Coronary artery (tissue), 2 donors: ENCODE measurements around the gene BSPRY.

ENCODE experiments used
- DNase-seq: peaks from one replicate; pipeline ENCODE4 v3.0.0-alpha.2; 2017; ENCODE audit warnings: low spot score
- H3K27ac ChIP-seq, 2 donors: fragments of 200-600 bp; sonication (generic); one replicate each; pipeline ENCODE4 v1.5.1; 2016 to 2019
- H3K4me3 ChIP-seq: fragments of 200-600 bp; sonication (generic); 2 replicates; pipeline ENCODE4 v1.5.1; 2016; ENCODE audit warnings: mild to moderate bottlenecking, moderate library complexity
- TF ChIP-seq, protein P1 (sequence below): fragments of 200-600 bp; sonication (generic); IDR thresholded peaks from one replicate; pipeline ENCODE4 v1.5.1; 2019; ENCODE audit warnings: antibody characterized with exemption

Gene BSPRY

DNA sequence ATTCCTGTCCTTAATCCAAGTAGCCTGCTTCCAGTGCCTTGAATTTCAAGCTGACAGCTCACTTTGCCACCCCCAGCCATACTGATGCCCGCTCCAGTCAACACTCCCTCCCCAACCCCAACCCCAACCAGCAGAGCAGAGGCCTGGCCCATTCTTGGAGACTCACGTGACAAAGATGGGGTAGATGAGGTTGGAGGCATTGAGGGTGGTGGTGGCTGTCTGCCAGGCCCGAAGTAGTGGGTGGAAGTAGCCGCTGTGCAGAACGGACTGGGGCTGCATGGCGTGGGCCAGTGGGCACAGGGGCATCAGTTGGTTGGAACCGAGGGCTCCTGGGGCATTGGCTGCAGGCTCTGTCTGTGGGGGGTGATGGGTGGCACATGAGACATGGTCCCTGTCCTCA is 43.9 kb downstream of the BSPRY start:
- no peak overlapping the region for H3K4me3 ChIP-seq
- no peak for DNase-seq
- TF ChIP-seq, protein P1, sequence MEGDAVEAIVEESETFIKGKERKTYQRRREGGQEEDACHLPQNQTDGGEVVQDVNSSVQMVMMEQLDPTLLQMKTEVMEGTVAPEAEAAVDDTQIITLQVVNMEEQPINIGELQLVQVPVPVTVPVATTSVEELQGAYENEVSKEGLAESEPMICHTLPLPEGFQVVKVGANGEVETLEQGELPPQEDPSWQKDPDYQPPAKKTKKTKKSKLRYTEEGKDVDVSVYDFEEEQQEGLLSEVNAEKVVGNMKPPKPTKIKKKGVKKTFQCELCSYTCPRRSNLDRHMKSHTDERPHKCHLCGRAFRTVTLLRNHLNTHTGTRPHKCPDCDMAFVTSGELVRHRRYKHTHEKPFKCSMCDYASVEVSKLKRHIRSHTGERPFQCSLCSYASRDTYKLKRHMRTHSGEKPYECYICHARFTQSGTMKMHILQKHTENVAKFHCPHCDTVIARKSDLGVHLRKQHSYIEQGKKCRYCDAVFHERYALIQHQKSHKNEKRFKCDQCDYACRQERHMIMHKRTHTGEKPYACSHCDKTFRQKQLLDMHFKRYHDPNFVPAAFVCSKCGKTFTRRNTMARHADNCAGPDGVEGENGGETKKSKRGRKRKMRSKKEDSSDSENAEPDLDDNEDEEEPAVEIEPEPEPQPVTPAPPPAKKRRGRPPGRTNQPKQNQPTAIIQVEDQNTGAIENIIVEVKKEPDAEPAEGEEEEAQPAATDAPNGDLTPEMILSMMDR = no peak
- H3K27ac ChIP-seq = no peak overlapping the region

DNA sequence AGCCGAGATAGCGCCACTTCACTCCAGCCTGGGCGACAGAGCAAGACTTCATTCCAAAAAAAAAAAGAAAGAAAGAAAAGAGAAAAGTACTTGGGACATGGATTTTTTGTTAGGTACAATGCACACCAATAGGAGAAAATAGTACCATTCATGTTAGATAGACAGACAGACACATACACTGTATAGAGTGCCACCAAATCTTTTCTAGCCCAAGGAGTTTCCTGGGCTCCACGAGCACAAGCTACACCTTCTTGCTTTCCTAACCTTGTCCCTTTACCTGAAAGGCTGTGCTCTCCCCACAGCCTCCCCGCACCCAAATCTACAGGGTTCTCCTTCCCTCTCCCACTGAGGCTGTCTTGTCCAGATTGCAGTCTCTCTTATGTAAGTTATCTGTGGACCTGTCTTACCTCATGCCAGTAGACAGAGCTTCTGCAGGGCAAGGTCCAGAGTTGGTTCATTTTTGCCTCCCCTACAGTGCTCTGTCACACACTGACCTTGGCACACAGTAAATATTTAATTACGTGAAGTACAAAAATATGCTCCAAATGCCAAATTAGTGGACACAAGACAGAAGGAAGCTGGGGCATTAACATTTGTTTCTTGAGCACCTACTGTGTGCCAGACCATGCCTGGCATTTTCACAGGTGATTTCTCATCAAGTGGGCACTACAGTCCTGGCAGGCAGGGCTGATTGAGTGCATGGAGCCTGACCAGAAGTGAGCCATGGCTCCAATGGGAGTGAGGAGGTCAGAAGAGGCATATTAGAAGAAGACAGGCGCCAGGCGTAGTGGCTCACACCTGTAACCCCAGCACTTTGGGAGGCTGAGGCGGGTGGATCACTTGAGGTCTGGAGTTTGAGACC is 45.9 kb downstream of the BSPRY start:
- DNase-seq = no peak
- no peak overlapping the region for H3K27ac ChIP-seq
- TF ChIP-seq, protein P1 = no peak
- no peak overlapping the region for H3K4me3 ChIP-seq

DNA sequence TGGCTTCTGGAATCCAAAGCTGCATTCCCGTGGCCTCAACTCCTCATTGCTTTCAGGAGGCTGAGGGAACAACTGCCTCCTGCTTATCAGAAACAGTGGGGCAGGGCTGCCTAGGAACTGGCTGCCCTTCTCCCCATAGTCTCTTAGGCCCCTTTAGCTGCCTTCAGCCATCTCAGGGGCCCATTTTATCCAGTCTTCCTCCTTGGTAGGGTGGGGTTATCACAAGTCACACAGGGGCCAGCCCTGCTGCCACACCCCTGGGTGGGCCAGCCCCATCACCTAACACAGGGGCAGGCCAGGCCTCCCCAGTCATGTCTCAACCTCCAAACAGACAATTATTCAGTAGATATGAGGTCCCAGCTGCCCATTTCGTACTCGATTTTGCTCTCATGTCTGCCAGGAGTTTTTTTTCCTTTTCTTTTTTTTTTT is 47.9 kb downstream of the BSPRY start:
- Histone ChIP-seq H3K4me3 (no peak overlapping the region), H3K27ac (no peak overlapping the region)
- no peak for DNase-seq
- TF ChIP-seq, protein P1 = no peak

DNA sequence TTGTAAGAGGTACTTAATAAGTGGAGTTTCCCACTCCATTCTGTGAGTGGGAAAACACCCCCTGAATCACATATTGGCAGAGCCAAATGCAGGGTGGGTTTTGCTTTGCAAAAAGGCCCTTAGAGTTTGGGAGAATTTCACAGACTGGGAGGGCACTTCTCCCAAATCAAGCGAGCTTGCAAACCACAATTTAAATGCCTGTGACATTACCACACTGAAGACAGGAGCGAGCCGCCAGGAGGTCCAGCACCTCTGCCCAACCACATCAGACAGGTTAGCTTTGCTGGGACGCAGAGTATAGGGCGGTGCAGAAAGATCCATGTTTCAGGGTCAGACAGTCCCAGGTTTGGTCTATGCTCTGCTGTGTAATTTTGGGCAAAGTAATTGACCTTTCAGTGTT is 49.5 kb downstream of the BSPRY start:
- Histone ChIP-seq H3K27ac (peak overlapping the region in 1 of 2 donors; percentile 60), H3K4me3 (no peak overlapping the region)
- no peak for DNase-seq
- TF ChIP-seq, protein P1 = no peak

DNA sequence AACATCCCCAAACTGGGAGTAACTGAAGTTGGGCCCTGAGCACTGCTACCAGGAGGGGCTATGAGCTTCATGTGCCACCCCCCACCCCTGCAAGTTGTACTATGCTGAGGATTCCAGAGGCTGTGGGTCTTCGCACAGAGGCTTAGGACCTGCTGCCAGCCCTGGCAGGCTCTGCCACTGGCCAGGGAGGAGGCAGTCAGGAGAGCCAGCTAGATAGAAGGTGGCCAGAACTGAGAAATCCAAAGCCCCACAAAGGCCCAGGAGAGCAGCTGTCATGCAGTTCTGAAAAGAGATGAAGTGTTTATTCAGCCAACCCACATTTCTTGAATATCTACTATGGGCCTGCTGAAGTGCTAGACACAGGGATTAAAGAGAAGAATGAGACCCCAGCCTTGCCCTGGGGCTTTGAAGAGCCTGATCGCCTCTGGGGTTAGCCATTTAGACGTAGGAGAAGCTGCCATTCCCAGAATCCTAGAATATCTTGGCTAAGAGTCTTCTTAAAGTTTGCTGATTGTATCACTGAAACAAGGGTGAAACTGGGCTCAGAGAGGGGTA is 50.4 kb downstream of the BSPRY start:
- Histone ChIP-seq H3K27ac (no peak overlapping the region), H3K4me3 (no peak overlapping the region)
- TF ChIP-seq, protein P1 = no peak
- DNase-seq = no peak

DNA sequence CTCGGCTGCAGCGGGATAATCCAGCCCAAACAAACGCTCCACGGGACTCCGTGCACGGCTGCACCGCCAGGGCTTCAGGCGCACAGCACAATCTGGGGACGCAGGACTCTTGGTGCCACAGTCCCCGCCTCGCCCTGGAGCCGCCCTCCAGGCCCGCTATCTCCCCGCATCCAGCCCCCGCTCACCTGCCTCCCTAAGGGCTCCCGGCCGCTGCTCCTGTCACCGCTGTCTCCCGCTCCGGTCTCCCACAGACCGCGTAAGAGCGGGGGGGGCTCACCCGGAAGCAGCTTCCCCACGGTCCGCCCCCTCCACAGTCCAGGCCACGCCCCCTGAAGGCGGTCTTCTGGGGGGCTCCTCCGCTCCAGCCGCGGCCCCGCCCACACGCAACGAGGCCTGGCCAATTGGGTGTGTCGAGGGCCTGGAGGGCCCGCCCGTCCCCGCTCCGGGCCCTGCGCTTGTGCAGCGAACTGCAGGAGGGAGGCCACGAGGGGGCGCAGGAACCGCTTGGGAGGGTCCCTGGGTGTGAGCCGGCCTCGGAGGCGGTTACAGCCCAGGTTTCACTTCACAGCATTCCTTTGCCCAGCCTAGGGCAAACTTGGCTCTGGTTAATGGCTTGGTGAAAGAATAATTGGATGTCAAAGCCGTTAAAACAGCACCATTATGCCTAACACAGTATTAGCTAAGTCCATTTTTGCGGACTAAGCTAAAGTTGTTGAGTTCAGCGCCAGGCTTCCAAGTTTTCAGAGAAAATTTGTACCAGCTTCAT is 51.9 kb downstream of the BSPRY start, which contains the start of gene ALAD:
Gene ALAD, minus strand, starts transcription at position 258 of the 766 bp plus-strand sequence. CDS start 7,725 bp downstream, outside the sequence.
- TF ChIP-seq, protein P1 = peak; percentile 86
- Histone ChIP-seq H3K27ac (peak within 1 kb of the TSS; percentile 65 to 84), H3K4me3 (peak within 1 kb of the TSS; percentile 91)
- DNase-seq = peak; percentile 99
